SU-DHL-6 (cell line): ENCODE results near the gene SLC16A5.

Source experiments
- CTCF ChIP-seq: fragments of 200-600 bp; sonication (generic); IDR thresholded peaks from one replicate; pipeline ENCODE4 v1.5.1; 2017; ENCODE audit warnings: antibody characterized with exemption, mild to moderate bottlenecking, low read length, moderate library complexity; ENCODE audit not compliant: insufficient read depth, poor library complexity, severe bottlenecking
- EZH2phosphoT487 ChIP-seq: fragments of 200-600 bp; sonication (generic), shearing (Covaris generic); conservative IDR thresholded peaks from 2 replicates; pipeline ENCODE4 v1.6.1; 2018; ENCODE audit warnings: mild to moderate bottlenecking, antibody characterized with exemption, low read length, moderate library complexity, mixed read lengths

GRCh38 chr17:75138519-75138918 is 50.8 kb downstream of the SLC16A5 start:
- TF ChIP-seq CTCF (no peak), EZH2phosphoT487 (no peak)
